Colonic mucosa (tissue), 4 donors: ENCODE data around the gene COLQ. TPM values are rescaled to one million over a fixed set of nuclear protein-coding genes. Genes with fewer than 3 reads are reported as not detected.

Source experiments
- DNase-seq: peaks from one replicate; pipeline ENCODE4 v3.0.0-alpha.2; 2020
- H3K27ac ChIP-seq: fragments of 200-600 bp; one replicate; pipeline ENCODE4 v1.8.0; 2021
- H3K27me3 ChIP-seq: fragments of 200-600 bp; one replicate; pipeline ENCODE4 v1.8.0; 2021
- H3K36me3 ChIP-seq: fragments of 200-600 bp; one replicate; pipeline ENCODE4 v1.8.0; 2021
- H3K4me1 ChIP-seq: fragments of 200-600 bp; one replicate; pipeline ENCODE4 v1.8.0; 2021; ENCODE audit warnings: mild to moderate bottlenecking
- H3K4me3 ChIP-seq: fragments of 200-600 bp; one replicate; pipeline ENCODE4 v1.8.0; 2021
- H3K9ac ChIP-seq, 2 donors: one replicate each; pipeline ENCODE4 v1.7.0; 2013; ENCODE audit warnings: control low read depth in 2 of 2, low read depth in 2 of 2, low read length in 2 of 2
- H3K9me3 ChIP-seq: fragments of 200-600 bp; one replicate; pipeline ENCODE4 v1.8.0; 2021
- intact Hi-C: fragments of 100-400 bp; cut with DNase I; formaldehyde crosslinking; loops from one replicate; pipeline ENCODE4 v1.14.1; 2022
- total RNA-seq, 2 donors: library from RNA; stranded (reverse); fragmentation: NEBNext Ultra II Directional in 1 of 2; extraction: Animal tissue kit (Norgen Biotek cat#: 25700) in 1 of 2; gene quantifications; one replicate each; pipeline ENCODE4 v1.2.1, GENCODE V29; 2021
- TF ChIP-seq, protein P1 (sequence below): fragments of 200-600 bp; IDR thresholded peaks from one replicate; pipeline ENCODE4 v1.8.0; 2022; ENCODE audit warnings: antibody characterized with exemption, mild to moderate bottlenecking
- donor health status: healthy.
- donor health status: DM: no; HTN: no; CAD: no.
- donor health status: DM: no; HTN: no; CAD: no.

Gene COLQ
- total RNA-seq, 2 donors from 2014 or later = 0.79 to 0.85 TPM

DNA sequence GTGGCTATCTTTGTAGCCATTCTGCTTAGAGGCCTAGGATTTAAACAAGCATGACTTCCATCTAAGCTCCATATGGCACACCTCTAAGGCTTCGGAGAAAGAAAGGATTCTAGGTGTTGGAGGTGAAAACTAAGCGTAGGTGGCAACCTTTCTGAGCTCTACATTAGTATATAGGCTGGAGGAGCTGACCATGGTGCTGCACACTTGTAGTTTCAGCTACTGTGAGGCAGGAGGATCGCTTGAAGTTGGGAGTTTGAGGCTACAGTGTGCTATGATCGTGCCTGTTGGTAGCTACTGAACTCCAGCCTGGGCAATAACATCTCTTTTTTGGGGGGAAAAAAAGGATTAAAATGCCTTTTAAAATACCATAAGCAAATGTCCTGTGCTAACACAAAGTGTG lies 86.8 kb downstream of the COLQ start:
- Histone ChIP-seq H3K4me1 (no peaks in the 10 kb centered on the region), H3K27ac (no peak overlapping the region), H3K27me3 (no peaks in the 10 kb centered on the region), H3K9ac (no peak overlapping the region), H3K9me3 (no peaks in the 10 kb centered on the region), H3K4me3 (no peak overlapping the region), H3K36me3 (peaks cover 33% of the 10 kb centered on the region)
- intact Hi-C loops = loop anchor here (10.0 kb wide), 1 partner anchor 120 kb away; no protein-coding TSS in a partner anchor
- DNase-seq = no peak
- TF ChIP-seq, protein P1, sequence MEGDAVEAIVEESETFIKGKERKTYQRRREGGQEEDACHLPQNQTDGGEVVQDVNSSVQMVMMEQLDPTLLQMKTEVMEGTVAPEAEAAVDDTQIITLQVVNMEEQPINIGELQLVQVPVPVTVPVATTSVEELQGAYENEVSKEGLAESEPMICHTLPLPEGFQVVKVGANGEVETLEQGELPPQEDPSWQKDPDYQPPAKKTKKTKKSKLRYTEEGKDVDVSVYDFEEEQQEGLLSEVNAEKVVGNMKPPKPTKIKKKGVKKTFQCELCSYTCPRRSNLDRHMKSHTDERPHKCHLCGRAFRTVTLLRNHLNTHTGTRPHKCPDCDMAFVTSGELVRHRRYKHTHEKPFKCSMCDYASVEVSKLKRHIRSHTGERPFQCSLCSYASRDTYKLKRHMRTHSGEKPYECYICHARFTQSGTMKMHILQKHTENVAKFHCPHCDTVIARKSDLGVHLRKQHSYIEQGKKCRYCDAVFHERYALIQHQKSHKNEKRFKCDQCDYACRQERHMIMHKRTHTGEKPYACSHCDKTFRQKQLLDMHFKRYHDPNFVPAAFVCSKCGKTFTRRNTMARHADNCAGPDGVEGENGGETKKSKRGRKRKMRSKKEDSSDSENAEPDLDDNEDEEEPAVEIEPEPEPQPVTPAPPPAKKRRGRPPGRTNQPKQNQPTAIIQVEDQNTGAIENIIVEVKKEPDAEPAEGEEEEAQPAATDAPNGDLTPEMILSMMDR = no peak

DNA sequence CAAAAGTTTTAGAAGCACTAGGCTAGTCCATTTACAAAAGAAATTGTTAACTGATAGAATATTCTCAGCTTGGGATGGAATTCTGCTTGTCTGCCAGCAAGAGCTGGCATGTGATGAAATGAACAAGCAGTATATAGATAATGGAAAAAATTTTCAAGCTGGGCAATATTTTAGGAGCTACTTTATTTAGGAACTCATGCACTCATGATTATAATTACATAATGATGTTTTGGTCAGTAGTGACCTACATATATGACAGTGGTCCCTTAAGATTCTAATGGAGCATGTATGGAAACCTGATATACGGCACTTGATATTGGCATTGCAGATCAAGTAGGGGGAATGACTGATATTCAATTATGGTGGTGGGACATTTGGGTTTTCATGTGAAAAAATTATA lies 88.0 kb downstream of the COLQ start:
- peaks cover 6% of the 10 kb centered on the region for H3K4me1 ChIP-seq
- no peaks in the 10 kb centered on the region for H3K27me3 ChIP-seq
- H3K9ac ChIP-seq = no peak overlapping the region
- H3K9me3 ChIP-seq = no peaks in the 10 kb centered on the region
- no peak overlapping the region for H3K4me3 ChIP-seq
- H3K27ac ChIP-seq = no peak overlapping the region
- peaks cover 21% of the 10 kb centered on the region for H3K36me3 ChIP-seq
- no peak for DNase-seq
- TF ChIP-seq, protein P1 = no peak
- intact Hi-C loops = loop anchor here (10.0 kb wide), 1 partner anchor 121 kb away; no protein-coding TSS in a partner anchor

DNA sequence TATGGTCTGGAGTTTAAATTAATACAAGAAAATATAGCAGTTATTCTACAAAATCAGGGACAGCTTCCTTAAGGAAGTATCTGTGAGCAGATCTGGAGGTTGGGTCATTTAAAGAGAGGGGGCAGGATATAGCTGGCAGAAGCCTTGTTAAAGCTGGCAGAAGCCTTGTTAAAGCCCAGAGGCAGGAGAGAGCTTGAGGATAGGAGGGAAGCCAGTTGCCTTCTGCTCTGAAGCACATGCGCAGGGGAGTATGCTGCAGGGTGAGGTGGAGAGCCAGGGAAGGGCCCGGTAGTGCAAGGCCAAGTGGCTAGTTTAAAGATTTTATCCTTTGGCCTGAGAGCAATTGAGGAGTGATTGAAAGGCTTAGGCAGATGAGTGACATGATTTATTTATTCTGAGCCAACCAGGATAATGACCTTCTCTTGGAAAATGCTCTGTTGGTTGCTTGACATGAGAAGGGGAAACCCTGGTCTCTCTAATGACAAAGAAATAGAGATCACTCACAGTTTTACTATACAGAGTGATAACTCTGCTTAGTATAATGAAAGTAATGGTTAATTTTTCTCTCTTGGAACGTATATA lies 90.2 kb downstream of the COLQ start:
- TF ChIP-seq, protein P1 = no peak
- no peak for DNase-seq
- H3K4me3 ChIP-seq = no peak overlapping the region
- H3K27me3 ChIP-seq = no peaks in the 10 kb centered on the region
- H3K9me3 ChIP-seq = no peaks in the 10 kb centered on the region
- H3K9ac ChIP-seq = no peak overlapping the region
- H3K27ac ChIP-seq = no peak overlapping the region
- intact Hi-C loops = loop anchor here (10.0 kb wide), 1 partner anchor 123 kb away; no protein-coding TSS in a partner anchor
- H3K4me1 ChIP-seq = peaks cover 6% of the 10 kb centered on the region
- peaks cover 21% of the 10 kb centered on the region for H3K36me3 ChIP-seq

DNA sequence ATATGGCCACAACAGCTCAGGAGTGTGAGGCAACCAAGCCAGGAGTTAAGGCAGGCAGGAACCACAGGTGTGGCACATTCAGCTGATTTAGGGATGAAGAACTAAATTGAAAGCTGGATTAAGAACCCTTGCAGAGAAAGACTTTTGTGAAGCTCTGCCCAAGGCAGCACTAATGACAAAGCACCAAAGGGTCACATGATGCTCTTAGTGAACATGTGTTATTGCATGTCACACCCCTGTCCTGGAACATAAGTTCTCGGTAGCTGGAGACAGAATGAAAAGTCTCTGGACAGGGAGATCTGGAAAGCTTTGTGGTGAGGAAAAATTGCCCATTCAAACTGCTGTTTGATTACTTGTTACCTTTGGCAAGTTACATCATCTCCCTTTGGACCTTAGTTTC lies 90.9 kb downstream of the COLQ start:
- peaks cover 21% of the 10 kb centered on the region for H3K36me3 ChIP-seq
- intact Hi-C loops = loop anchor here (10.0 kb wide), 1 partner anchor 124 kb away; no protein-coding TSS in a partner anchor

DNA sequence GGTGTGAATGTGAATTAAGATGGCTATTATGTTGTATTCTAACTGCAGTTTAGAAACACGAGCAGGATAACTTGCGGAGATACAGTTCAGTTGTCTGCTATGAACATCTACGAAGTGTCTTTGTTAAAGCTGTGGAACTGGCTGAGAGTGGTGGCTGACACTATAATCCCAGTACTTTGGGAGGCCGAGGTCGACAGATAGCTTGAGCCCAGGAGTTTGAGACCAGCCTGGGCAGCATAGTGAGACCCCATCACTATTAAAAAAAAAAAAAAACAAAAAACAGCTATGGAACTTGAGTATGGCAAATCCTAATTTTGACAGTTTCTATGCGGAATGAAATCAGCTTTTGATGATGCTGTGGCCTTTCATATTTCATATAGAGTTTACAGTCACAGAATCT lies 92.4 kb downstream of the COLQ start:
- Histone ChIP-seq H3K27me3 (no peaks in the 10 kb centered on the region), H3K4me3 (no peak overlapping the region), H3K27ac (no peak overlapping the region), H3K9me3 (no peaks in the 10 kb centered on the region), H3K36me3 (peaks cover 11% of the 10 kb centered on the region), H3K4me1 (peaks cover 6% of the 10 kb centered on the region), H3K9ac (no peak overlapping the region)
- TF ChIP-seq, protein P1 = no peak
- intact Hi-C loops = loop anchor here (10.0 kb wide), 1 partner anchor 774 kb away; the partner anchor contains the start of gene CCDC174
- DNase-seq = no peak

More for the DNA sequence above, 90.9 kb downstream of the COLQ start:
- TF ChIP-seq, protein P1 = no peak
- Histone ChIP-seq H3K27ac (no peak overlapping the region), H3K4me3 (no peak overlapping the region), H3K27me3 (no peaks in the 10 kb centered on the region), H3K9ac (no peak overlapping the region), H3K9me3 (no peaks in the 10 kb centered on the region), H3K4me1 (peaks cover 6% of the 10 kb centered on the region)
- DNase-seq = no peak
